H1 (cell line): Measurements from ENCODE around the gene CAMSAP1. TPM values are rescaled to one million over a fixed set of nuclear protein-coding genes. Genes with fewer than 3 reads are reported as not detected.

Source experiments
- BACH1 ChIP-seq: IDR thresholded peaks from 2 replicates; pipeline ENCODE4 v1.6.1; 2012; ENCODE audit warnings: low read length, improper control_type of control experiment
- KDM4A ChIP-seq: IDR thresholded peaks from one replicate; pipeline ENCODE4 v1.7.1; 2012; ENCODE audit warnings: low read depth, mild to moderate bottlenecking, moderate library complexity, low read length, inconsistent platforms; ENCODE audit not compliant: severe bottlenecking
- KDM5A ChIP-seq: fragments of 200-600 bp; IDR thresholded peaks from 2 replicates; pipeline ENCODE4 v1.7.1; 2012; ENCODE audit warnings: mild to moderate bottlenecking, low read length, inconsistent platforms, mixed read lengths
- MAFK ChIP-seq: IDR thresholded peaks from 2 replicates; pipeline ENCODE4 v1.6.1; 2012; ENCODE audit warnings: low read depth, mild to moderate bottlenecking, improper control_type of control experiment, low read length
- PHF8 ChIP-seq: fragments of 200-600 bp; sonication (generic); conservative IDR thresholded peaks from 2 replicates; pipeline ENCODE4 v1.7.1; 2012; ENCODE audit warnings: low read depth, mild to moderate bottlenecking, inconsistent platforms, low read length, moderate library complexity
- TAF7 ChIP-seq: optimal IDR thresholded peaks from 2 replicates; pipeline ENCODE3; 2011; ENCODE audit warnings: low read depth, mild to moderate bottlenecking, inconsistent platforms, low read length, moderate library complexity, borderline replicate concordance
- polyA plus RNA-seq, 7 experiments: library from polyadenylated mRNA; depleted of rRNA in 3 of 7; stranded (reverse) in 5 of 7; unstranded in 2 of 7; fragments of >200 nt in 5 of 7; fragments of 200-250 nt in 2 of 7; gene quantifications; 1 replicate in 5 of 7; 2 replicates in 1 of 7; 4 replicates in 1 of 7; pipeline versions ENCODE4 v1.2.1 to v1.2.3, GENCODE V29; 2011 to 2013; ENCODE audit warnings: missing spikeins in 2 of 7, mixed read lengths in 2 of 7
- total RNA-seq: library from RNA; stranded (reverse); fragmentation: NEBNext Ultra II Directional; extraction: Animal tissue kit (Norgen Biotek cat#: 25700); gene quantifications from 2 replicates; pipeline ENCODE4 v1.2.1, GENCODE V29; 2021
- TF ChIP-seq, protein P1 (sequence below), 3 experiments: IDR thresholded peaks; 1 replicate in 2 of 3; 2 replicates in 1 of 3; pipeline versions ENCODE4 v1.5.1 to v1.6.1; 2011; ENCODE audit warnings: low read length in 3 of 3, mild to moderate bottlenecking in 3 of 3, inconsistent platforms in 2 of 3, low read depth in 1 of 3, moderate library complexity in 1 of 3; ENCODE audit not compliant: insufficient read depth in 1 of 3; ENCODE audit errors: control extremely low read depth in 1 of 3
- TF ChIP-seq, protein P2 (sequence below): IDR thresholded peaks from 2 replicates; pipeline ENCODE4 v1.6.1; 2011; ENCODE audit warnings: low read depth, mild to moderate bottlenecking, low read length; ENCODE audit not compliant: insufficient read depth

The CAMSAP1 gene
- total and polyA plus RNA-seq, 2 of the 8 experiments (the other 6 are each of a cell fraction or from before 2014, with no cell fraction given) = 13.4 to 44.0 TPM

DNA sequence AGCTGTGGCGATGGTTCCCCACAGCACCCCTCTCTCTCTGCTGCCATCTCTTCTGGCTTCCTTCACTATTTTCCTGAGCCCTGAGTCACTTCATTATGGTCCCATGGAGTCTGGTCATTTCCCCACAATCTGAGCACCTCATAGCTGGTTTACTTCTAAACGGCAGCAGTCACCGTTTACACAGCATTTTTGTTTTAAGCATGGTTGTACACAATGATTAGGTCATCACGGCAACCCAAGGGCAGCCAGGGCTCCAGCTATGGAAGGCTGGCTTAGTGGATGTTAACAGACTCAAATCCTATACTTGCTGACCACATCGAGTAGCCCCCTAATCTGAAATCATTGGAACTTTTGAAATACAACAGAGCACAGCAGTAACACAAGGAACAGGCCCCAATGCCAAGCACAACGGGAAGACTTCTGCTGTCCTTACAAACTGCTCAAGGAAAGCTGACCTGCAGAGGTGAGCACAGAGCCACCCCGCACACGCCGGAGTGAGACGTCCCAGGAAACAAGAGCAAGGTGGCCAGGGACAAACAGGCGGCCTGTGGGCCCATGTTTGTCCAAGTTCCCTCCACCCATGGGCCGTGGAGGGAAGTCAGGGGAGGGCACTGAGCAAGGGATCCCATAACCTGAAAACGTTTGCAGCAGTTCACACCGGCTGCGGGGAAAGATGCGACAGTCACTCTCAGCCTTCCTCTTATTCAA lies 22.9 kb downstream of the CAMSAP1 start (continued):
- TF ChIP-seq, protein P1, sequence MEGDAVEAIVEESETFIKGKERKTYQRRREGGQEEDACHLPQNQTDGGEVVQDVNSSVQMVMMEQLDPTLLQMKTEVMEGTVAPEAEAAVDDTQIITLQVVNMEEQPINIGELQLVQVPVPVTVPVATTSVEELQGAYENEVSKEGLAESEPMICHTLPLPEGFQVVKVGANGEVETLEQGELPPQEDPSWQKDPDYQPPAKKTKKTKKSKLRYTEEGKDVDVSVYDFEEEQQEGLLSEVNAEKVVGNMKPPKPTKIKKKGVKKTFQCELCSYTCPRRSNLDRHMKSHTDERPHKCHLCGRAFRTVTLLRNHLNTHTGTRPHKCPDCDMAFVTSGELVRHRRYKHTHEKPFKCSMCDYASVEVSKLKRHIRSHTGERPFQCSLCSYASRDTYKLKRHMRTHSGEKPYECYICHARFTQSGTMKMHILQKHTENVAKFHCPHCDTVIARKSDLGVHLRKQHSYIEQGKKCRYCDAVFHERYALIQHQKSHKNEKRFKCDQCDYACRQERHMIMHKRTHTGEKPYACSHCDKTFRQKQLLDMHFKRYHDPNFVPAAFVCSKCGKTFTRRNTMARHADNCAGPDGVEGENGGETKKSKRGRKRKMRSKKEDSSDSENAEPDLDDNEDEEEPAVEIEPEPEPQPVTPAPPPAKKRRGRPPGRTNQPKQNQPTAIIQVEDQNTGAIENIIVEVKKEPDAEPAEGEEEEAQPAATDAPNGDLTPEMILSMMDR (IDR thresholded peaks at IDR 0.05; ENCODE audit: control extremely low read depth in 1 of 3, insufficient read depth in 1 of 3, low read depth in 1 of 3, low read length in 3 of 3) = no peak
- TF ChIP-seq TAF7 (no peak), PHF8 (no peak), KDM5A (no peak), KDM4A (no peak), MAFK (no peak), BACH1 (no peak)
- TF ChIP-seq, protein P2, sequence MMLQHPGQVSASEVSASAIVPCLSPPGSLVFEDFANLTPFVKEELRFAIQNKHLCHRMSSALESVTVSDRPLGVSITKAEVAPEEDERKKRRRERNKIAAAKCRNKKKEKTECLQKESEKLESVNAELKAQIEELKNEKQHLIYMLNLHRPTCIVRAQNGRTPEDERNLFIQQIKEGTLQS = no peak
